Upper lobe of left lung (tissue), 4 donors: ENCODE results near the gene ALDH16A1.

Experiments used
- CTCF ChIP-seq, 6 experiments: fragments of 450-650 bp in 4 of 6; fragments of 200-600 bp in 2 of 6; sonication (generic) in 2 of 6; IDR thresholded peaks; one replicate each; pipeline ENCODE4 v1.5.1; 2016 to 2019; ENCODE audit warnings: antibody characterized with exemption in 6 of 6
- EP300 ChIP-seq, 4 donors: sonication (generic); formaldehyde crosslinking; IDR thresholded peaks; one replicate each; pipeline ENCODE4 v1.5.1; 2017; ENCODE audit warnings: antibody characterized with exemption in 4 of 4, control low read depth in 2 of 4
- POLR2A ChIP-seq, 4 donors: fragments of 450-650 bp; IDR thresholded peaks; one replicate each; pipeline ENCODE4 v1.5.1; 2016 to 2017; ENCODE audit warnings: antibody characterized with exemption in 4 of 4, mild to moderate bottlenecking in 2 of 4
- POLR2AphosphoS5 ChIP-seq, 2 donors: sonication (generic); formaldehyde crosslinking; IDR thresholded peaks; one replicate each; pipeline ENCODE4 v1.5.1; 2017; ENCODE audit warnings: antibody characterized with exemption in 2 of 2

GRCh38 chr19:49497047-49497788 lies 44.2 kb downstream of the ALDH16A1 start:
- TF ChIP-seq CTCF (IDR thresholded peaks at IDR 0.05), result no peak
- peak in 1 of 4 donors; percentile 53 for TF ChIP-seq POLR2A (IDR thresholded peaks at IDR 0.05)
- TF ChIP-seq POLR2AphosphoS5 (IDR thresholded peaks at IDR 0.05), result peak; percentile 41 to 44
- no peak for TF ChIP-seq EP300 (IDR thresholded peaks at IDR 0.05)
